ENCODE results near the gene FBXW8.

The FBXW8 gene

GRCh38 chr12:117061555-117062079, 150.9 kb downstream of the FBXW8 start:
- Histone ChIP-seq H3K4me1 (ENCODE audit: control insufficient read depth, insufficient read depth, low read length) (peaks cover 20% of the 10 kb centered on the region), H3K9ac (ENCODE audit: low read depth, low read length) (no peak overlapping the region), H3K36me3 (ENCODE audit: control insufficient read depth, insufficient read depth, low read length) (no peaks in the 10 kb centered on the region), H3K4me3 (ENCODE audit: low read depth, low read length) (no peak overlapping the region), H3K9me3 (ENCODE audit: control insufficient read depth, insufficient read depth, low read length) (no peaks in the 10 kb centered on the region), H3K27ac (ENCODE audit: low read depth, low read length) (no peak overlapping the region), H3K27me3 (ENCODE audit: control insufficient read depth, insufficient read depth, low read length) (no peaks in the 10 kb centered on the region)

DNA sequence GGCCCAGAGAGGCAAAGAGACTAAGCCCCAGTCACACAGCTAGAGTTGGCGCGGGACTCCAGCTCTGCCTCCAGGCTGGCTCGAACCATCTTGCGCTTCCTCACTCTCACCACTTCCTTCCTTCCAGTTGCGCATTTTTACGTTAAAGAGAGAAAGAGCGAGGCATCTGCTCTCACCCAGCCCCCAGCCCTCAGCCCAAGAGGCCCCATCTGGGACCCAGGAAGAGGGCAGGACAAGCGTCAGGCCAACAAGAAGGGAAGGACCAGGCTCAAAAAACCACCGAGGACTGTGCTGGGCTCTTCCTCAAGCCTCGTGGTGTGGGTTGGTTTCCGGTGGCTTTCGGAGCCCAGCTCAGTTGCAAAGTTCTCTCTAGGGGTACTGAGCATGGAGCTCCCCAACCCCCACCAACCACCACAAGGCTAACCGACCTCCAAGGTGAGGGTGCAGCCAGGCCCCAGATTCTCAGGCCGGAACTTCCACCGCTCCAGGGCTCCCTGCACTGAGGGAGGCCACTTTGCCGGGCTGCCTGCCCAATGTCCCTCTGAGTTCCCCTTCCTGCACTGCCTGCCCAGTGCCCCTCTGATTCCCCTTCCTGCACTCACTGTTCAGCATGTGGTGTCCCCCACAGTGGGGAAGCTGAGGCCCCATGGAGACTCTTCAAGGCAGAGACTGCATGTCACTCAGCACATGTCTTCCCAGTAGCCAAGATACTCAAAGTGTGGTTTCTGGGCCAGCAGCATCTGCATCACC, 152.6 kb downstream of the FBXW8 start:
- no peaks in the 10 kb centered on the region for H3K27me3 ChIP-seq (ENCODE audit: control insufficient read depth, insufficient read depth, low read length)
- H3K9ac ChIP-seq (ENCODE audit: low read depth, low read length): no peak overlapping the region
- no peaks in the 10 kb centered on the region for H3K9me3 ChIP-seq (ENCODE audit: control insufficient read depth, insufficient read depth, low read length)
- peaks cover 20% of the 10 kb centered on the region for H3K4me1 ChIP-seq (ENCODE audit: control insufficient read depth, insufficient read depth, low read length)
- H3K36me3 ChIP-seq (ENCODE audit: control insufficient read depth, insufficient read depth, low read length): no peaks in the 10 kb centered on the region
- no peak overlapping the region for H3K4me3 ChIP-seq (ENCODE audit: low read depth, low read length)
- H3K27ac ChIP-seq (ENCODE audit: low read depth, low read length): no peak overlapping the region

GRCh38 chr12:117064049-117064448, 153.3 kb downstream of the FBXW8 start:
- Histone ChIP-seq H3K9ac (ENCODE audit: low read depth, low read length) (no peak overlapping the region), H3K27ac (ENCODE audit: low read depth, low read length) (no peak overlapping the region), H3K4me1 (ENCODE audit: control insufficient read depth, insufficient read depth, low read length) (peaks cover 20% of the 10 kb centered on the region), H3K27me3 (ENCODE audit: control insufficient read depth, insufficient read depth, low read length) (no peaks in the 10 kb centered on the region), H3K9me3 (ENCODE audit: control insufficient read depth, insufficient read depth, low read length) (no peaks in the 10 kb centered on the region), H3K4me3 (ENCODE audit: low read depth, low read length) (no peak overlapping the region), H3K36me3 (ENCODE audit: control insufficient read depth, insufficient read depth, low read length) (no peaks in the 10 kb centered on the region)

DNA sequence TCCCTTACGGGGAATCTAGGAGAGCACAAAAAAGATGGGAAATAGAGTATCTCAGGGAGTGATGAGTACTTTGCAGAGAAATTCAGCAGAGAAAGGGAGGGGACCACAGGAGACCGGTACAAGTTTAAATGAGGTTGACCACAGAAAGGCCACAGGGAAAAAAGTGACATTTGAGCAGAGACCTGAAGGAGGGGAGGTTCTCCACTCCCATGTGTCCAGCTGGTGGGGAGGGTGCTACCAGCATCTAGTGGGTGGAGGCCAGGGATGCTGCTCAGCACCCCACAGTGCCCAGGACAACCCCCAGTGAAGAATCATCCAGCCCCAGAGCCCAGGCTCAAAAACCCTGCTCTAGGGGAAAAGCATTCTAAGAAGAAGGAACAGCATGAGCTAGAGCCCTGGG, 153.8 kb downstream of the FBXW8 start:
- H3K36me3 ChIP-seq (ENCODE audit: control insufficient read depth, insufficient read depth, low read length): no peaks in the 10 kb centered on the region

DNA sequence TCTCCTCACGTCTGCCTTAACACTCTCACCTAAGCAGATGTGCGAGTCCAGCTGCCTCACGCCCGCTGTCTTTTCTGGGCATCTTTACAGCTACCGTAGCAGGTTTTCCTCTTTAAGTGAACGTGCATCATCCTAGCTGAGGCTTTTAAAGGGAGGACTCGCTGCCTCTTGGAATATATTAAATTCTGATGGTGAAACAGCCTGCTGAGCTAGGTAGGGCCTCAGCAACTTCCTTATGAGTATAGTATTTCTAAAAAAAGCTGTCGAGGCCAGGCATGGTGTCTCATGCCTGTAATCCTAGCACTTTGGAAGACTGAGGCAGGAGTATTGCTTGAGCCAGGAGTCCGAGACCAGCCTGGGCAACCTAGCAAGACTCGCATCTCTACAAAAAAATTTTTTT, 156.3 kb downstream of the FBXW8 start:
- Histone ChIP-seq H3K27ac (ENCODE audit: low read depth, low read length) (no peak overlapping the region), H3K36me3 (ENCODE audit: control insufficient read depth, insufficient read depth, low read length) (no peaks in the 10 kb centered on the region)

More for the DNA sequence above, 153.8 kb downstream of the FBXW8 start:
- Histone ChIP-seq H3K27ac (ENCODE audit: low read depth, low read length) (no peak overlapping the region), H3K9ac (ENCODE audit: low read depth, low read length) (no peak overlapping the region), H3K4me3 (ENCODE audit: low read depth, low read length) (no peak overlapping the region), H3K27me3 (ENCODE audit: control insufficient read depth, insufficient read depth, low read length) (no peaks in the 10 kb centered on the region), H3K9me3 (ENCODE audit: control insufficient read depth, insufficient read depth, low read length) (no peaks in the 10 kb centered on the region), H3K4me1 (ENCODE audit: control insufficient read depth, insufficient read depth, low read length) (peaks cover 20% of the 10 kb centered on the region)

DNA sequence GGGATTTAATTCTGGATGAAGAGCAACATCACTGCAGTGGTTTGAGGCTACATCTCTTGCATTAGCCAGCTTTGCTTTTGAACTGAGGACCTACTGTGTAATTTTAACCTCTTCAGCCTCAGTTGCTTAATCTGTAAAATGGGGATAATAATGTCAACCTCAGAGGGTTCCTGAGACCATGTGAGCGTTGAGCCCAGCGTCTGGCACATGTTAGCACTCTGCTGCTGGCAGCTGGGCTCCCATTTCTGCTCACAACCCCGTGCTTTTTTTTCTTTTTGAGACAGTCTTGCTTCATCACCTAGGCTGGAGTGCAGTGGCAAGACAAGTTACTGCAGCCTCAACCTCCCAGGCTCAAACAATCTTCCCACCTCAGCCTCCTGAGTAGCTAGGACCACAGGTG, 156.9 kb downstream of the FBXW8 start:
- H3K9ac ChIP-seq (ENCODE audit: low read depth, low read length): no peak overlapping the region
- no peaks in the 10 kb centered on the region for H3K9me3 ChIP-seq (ENCODE audit: control insufficient read depth, insufficient read depth, low read length)
- no peaks in the 10 kb centered on the region for H3K27me3 ChIP-seq (ENCODE audit: control insufficient read depth, insufficient read depth, low read length)
- peaks cover 12% of the 10 kb centered on the region for H3K4me1 ChIP-seq (ENCODE audit: control insufficient read depth, insufficient read depth, low read length)
- no peak overlapping the region for H3K27ac ChIP-seq (ENCODE audit: low read depth, low read length)
- H3K36me3 ChIP-seq (ENCODE audit: control insufficient read depth, insufficient read depth, low read length): no peaks in the 10 kb centered on the region
- H3K4me3 ChIP-seq (ENCODE audit: low read depth, low read length): no peak overlapping the region

More for the DNA sequence above, 156.3 kb downstream of the FBXW8 start:
- Histone ChIP-seq H3K4me3 (ENCODE audit: low read depth, low read length) (no peak overlapping the region), H3K4me1 (ENCODE audit: control insufficient read depth, insufficient read depth, low read length) (peaks cover 13% of the 10 kb centered on the region), H3K9me3 (ENCODE audit: control insufficient read depth, insufficient read depth, low read length) (no peaks in the 10 kb centered on the region), H3K27me3 (ENCODE audit: control insufficient read depth, insufficient read depth, low read length) (no peaks in the 10 kb centered on the region), H3K9ac (ENCODE audit: low read depth, low read length) (no peak overlapping the region)

DNA sequence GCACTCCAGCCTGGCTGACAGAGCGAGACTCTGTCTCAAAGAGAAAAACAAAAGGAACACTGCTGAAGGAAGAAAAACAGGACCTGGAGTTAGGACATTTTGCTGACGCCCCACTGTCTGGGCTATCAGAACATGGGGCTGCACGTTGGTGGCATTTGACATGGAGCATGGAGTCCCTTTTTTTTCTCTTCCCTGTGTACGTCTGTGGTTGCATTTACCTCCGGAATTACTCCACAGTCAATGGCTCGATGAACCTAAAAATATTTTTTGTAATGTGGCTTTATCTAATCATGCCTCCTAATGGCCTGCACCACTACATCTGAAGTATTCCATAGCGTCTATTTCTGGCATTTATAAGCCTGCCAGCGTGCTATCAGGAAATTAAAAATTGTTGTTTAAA, 157.7 kb downstream of the FBXW8 start:
- Histone ChIP-seq H3K9ac (ENCODE audit: low read depth, low read length) (no peak overlapping the region), H3K36me3 (ENCODE audit: control insufficient read depth, insufficient read depth, low read length) (no peaks in the 10 kb centered on the region), H3K4me3 (ENCODE audit: low read depth, low read length) (no peak overlapping the region), H3K27ac (ENCODE audit: low read depth, low read length) (no peak overlapping the region), H3K4me1 (ENCODE audit: control insufficient read depth, insufficient read depth, low read length) (0 out of 2 replicates have a peak, but pooled peaks cover 4% of the 10 kb centered on the region), H3K9me3 (ENCODE audit: control insufficient read depth, insufficient read depth, low read length) (no peaks in the 10 kb centered on the region), H3K27me3 (ENCODE audit: control insufficient read depth, insufficient read depth, low read length) (no peaks in the 10 kb centered on the region)

GRCh38 chr12:117069101-117069797, 158.5 kb downstream of the FBXW8 start:
- H3K27ac ChIP-seq (ENCODE audit: low read depth, low read length): no peak overlapping the region
- H3K9ac ChIP-seq (ENCODE audit: low read depth, low read length): no peak overlapping the region
- H3K36me3 ChIP-seq (ENCODE audit: control insufficient read depth, insufficient read depth, low read length): no peaks in the 10 kb centered on the region
- H3K27me3 ChIP-seq (ENCODE audit: control insufficient read depth, insufficient read depth, low read length): no peaks in the 10 kb centered on the region
- H3K4me1 ChIP-seq (ENCODE audit: control insufficient read depth, insufficient read depth, low read length): 0 out of 2 replicates have a peak, but pooled peaks cover 4% of the 10 kb centered on the region
- H3K9me3 ChIP-seq (ENCODE audit: control insufficient read depth, insufficient read depth, low read length): no peaks in the 10 kb centered on the region
- H3K4me3 ChIP-seq (ENCODE audit: low read depth, low read length): no peak overlapping the region

DNA sequence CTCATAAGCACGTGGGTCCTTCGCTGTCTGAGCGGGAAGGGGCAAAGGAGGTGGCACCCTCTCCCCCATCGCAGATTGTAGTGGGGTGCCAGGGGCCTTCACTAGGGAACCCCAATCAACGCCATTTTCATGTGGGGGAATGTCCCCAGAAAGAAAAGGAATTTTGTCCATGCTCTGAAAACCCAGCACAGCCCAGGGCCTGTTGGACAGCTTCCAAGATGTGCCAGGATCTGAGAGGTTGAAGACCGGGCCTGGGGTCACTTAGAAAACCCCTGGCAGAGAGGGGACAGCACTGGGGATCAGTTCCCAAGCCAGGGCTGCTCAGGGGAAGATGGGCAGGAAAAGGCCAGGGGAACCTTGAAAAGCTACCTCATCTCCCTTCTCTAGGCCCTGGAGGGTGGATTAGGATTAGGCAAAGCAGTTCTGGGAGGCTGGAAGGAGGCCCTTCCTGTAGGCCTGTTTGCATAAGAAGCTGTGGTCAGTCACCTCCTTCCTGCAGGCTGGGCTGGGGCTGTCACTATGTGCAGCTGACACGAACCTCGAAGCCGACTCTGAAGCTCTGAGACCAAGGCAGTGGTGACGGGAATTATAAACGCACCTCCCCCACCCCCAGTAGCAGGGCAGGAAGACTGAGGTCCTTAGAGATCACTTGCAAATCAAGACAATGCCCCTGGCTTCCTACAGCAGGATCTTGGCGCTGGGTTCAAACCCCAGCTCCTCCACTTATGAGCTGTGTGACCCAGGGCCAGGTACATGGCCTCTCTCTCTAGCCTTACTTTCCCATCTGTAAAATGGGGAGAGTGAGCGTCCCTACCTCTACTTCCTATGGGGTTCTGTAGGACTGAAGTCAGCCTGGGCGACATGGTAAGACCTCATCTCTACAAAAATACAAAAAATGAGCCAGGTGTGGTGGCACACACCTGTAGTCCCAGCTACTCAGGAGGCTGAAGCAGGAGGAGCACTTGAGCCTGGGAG, 159.5 kb downstream of the FBXW8 start:
- no peak overlapping the region for H3K9ac ChIP-seq (ENCODE audit: low read depth, low read length)
- no peaks in the 10 kb centered on the region for H3K27me3 ChIP-seq (ENCODE audit: control insufficient read depth, insufficient read depth, low read length)
- no peak overlapping the region for H3K4me3 ChIP-seq (ENCODE audit: low read depth, low read length)
- H3K4me1 ChIP-seq (ENCODE audit: control insufficient read depth, insufficient read depth, low read length): 0 out of 2 replicates have a peak, but pooled peaks cover 4% of the 10 kb centered on the region
- H3K27ac ChIP-seq (ENCODE audit: low read depth, low read length): no peak overlapping the region
- no peaks in the 10 kb centered on the region for H3K9me3 ChIP-seq (ENCODE audit: control insufficient read depth, insufficient read depth, low read length)
- H3K36me3 ChIP-seq (ENCODE audit: control insufficient read depth, insufficient read depth, low read length): no peaks in the 10 kb centered on the region

DNA sequence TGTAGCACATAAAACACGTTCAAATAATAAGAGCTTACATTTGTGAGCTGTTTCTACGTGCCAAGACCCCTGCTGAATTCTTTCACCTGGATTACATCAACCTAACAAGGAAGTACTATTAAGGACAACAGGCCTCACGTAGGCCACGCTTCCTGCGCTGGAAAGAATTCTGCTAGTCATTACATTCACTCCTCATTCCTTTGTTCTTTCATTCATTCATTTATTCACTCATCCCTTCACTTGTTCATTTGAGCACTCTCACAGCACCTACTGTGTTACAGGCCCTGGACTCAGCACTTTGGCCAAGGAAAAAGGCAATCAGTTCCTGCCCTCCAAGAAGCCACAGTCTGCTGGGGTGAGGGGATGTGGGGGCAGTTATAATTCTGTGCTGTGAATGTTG, 160.3 kb downstream of the FBXW8 start:
- Histone ChIP-seq H3K9me3 (ENCODE audit: control insufficient read depth, insufficient read depth, low read length) (no peaks in the 10 kb centered on the region), H3K9ac (ENCODE audit: low read depth, low read length) (no peak overlapping the region), H3K4me1 (ENCODE audit: control insufficient read depth, insufficient read depth, low read length) (0 out of 2 replicates have a peak, but pooled peaks cover 4% of the 10 kb centered on the region), H3K27ac (ENCODE audit: low read depth, low read length) (no peak overlapping the region), H3K36me3 (ENCODE audit: control insufficient read depth, insufficient read depth, low read length) (no peaks in the 10 kb centered on the region), H3K27me3 (ENCODE audit: control insufficient read depth, insufficient read depth, low read length) (no peaks in the 10 kb centered on the region), H3K4me3 (ENCODE audit: low read depth, low read length) (no peak overlapping the region)

Measured in HUES48 (cell line).